Embryonic facial prominence (tissue), 1 donor: ENCODE data around the gene SPPL3.
"Not testable (repeated sequence)": the region's sequence is repeated elsewhere in the genome, so short reads cannot be mapped to it uniquely, and the experiment has no call there.

Experiments used
- DNase-seq: peaks from one replicate; pipeline ENCODE4 v3.0.0-alpha.2; 2016; ENCODE audit errors: extremely low spot score

SPPL3 gene

GRCh38 chr12:120820884-120821510 lies 83.2 kb downstream of the SPPL3 start:
- DNase-seq = no peak

GRCh38 chr12:120818416-120818815 lies 85.7 kb downstream of the SPPL3 start:
- DNase-seq = no peak

- no peak for DNase-seq
These were observed 86.4 kb downstream of the SPPL3 start for GRCh38 chr12:120817559-120818330.

- no peak for DNase-seq
These were observed 87.8 kb downstream of the SPPL3 start for GRCh38 chr12:120816363-120816762.

- no peak for DNase-seq
These were observed 89.2 kb downstream of the SPPL3 start for GRCh38 chr12:120814903-120815429.

GRCh38 chr12:120814203-120814902 lies 89.8 kb downstream of the SPPL3 start:
- DNase-seq = no peak

DNA sequence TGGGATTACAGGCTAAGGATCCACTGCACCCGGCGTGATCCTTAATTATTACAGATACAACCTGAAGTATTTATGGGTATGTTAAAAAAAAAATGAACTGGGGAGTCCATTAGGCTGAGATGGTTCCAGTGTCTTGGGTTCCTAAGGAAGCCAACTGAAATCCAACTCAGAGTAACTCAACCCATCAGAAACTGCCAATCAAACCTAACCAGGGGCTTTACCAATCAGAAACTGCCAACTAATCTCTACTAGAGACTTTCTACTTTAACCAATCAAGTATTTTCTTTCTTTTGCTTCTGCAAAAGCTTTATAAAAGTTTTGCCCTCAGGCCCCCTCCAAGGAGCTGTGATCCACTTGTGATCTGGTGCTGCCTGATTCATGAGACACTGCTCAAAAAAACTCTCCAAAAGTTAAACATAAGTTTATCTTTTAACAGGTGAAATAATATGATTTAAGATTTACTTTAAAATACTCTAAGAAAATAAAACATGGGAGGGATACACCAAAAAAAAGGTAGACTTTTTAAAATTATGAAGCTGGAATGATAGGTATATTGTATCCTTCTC lies 90.5 kb downstream of the SPPL3 start:
- no peak for DNase-seq

- DNase-seq = no peak
These were observed 94.1 kb downstream of the SPPL3 start for GRCh38 chr12:120810021-120810420.

GRCh38 chr12:120804428-120804827 lies 99.7 kb downstream of the SPPL3 start:
- no peak for DNase-seq

DNA sequence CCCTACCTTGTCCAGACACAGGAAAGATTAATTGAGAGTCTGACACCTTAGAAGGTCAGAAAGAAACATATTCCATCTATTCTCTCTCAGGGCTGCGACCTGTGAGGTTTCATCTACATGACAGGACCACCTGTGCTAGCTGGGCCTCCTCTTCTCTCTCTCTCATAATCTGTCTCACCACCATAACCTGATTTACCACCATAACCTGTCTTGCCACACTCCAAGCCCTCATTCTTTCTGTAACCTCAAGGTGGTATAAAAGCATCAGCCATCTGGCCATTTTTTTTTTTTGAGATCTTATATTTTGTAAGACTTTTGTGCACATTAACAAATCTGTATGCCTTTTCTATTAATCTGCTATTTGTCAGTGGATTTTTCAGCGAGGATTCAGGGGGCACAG lies 103.0 kb downstream of the SPPL3 start:
- no peak for DNase-seq

GRCh38 chr12:120800665-120801064 lies 103.5 kb downstream of the SPPL3 start:
- no peak for DNase-seq

DNA sequence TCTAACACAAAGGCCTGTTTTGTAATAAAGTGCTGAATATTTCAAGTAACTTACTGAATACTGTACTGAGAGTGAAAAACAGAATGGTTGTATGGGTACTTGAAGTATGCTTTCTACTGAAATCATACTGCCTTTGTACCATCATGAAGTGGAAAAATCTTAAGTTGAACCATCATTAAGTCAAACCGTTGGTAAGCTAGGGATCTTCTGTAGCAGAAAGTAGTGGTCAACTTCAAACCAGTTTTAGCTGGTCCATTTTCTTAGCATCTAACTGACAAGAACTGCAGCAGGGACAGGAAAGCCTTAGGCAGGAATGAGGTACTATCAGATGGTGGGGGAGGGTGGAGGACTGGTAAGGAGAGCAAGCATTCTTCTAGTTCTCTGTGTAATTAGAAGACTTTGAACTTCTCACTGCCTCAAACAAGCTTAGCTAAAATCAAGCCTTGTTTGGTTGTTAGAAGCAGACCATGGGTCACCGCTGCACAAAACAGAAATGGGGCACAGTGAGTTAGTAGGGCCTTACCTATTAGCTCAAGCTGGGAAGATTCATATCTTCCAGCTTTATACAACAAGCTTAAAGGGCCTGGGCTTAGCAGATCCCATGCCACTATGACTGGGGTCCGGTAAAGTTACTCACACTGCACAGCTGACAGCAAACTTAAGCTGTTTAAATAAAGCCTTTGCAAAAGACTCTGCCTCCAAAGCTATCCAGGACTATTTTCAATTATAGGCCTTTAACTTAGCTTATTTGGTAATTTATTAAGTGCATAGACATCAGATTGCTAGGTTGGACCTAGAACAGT lies 104.7 kb downstream of the SPPL3 start:
- DNase-seq = no peak

DNA sequence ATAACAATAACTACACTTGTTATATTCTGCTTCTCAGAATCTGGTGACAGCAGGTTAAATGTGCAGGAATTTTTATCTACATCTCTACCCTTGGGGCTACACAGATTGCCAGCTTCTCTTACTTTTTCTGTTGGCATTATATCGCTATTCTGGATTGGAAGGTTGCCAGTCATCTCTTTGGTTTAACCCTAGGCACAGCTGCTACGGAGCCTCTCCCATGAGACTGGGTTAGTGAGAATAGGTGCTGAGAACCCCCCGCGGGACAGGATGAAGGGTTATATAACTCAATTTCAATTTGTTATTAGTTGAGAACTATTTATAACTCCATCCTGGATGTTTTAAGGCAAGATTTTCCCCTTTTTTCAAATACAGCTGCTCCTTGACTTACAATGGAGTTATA lies 105.5 kb downstream of the SPPL3 start:
- no peak for DNase-seq

DNA sequence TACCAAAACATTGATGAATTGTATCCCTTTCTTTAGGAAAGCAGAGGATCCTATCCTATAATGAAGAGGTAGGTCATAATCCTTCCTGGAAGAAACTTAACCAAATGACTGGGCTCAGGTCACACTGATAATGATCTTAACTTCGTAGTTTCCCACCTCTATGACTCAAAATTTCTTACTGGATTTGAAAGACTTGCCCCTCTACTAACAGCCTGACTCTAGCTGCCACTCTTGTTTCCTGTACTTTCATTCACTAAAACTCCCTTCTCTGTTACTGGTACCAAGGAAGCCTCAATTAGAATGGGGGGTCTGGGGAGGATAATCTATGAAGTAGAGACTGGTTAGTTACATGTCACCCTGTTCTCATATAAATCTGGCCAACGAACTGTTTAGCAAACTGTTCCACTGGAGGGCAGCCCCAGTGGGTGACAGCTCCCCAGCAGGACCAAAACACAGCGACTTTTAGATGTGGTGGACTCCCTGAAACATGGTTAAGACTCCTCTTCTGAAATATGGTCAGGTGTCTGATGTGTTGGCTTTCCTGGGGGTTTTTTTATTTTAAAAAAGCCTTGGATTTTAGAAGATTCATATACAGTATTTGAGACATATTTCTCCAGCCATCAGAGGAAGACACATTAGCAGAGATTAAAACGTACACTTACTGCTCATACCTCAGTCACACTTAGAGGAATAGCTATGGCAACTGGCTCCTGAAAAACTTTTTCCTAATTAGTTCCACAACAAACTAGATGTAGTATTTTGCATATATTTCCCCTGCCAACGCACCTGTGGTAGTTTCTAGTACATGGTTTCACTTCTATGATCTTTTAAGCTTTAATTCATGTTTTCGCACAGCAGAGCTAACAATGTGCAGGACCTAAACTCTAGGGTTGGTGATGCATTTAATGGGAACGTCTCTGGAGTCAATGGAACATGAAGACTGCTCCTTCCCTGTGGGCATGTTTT lies 106.2 kb downstream of the SPPL3 start:
- no peak for DNase-seq

DNA sequence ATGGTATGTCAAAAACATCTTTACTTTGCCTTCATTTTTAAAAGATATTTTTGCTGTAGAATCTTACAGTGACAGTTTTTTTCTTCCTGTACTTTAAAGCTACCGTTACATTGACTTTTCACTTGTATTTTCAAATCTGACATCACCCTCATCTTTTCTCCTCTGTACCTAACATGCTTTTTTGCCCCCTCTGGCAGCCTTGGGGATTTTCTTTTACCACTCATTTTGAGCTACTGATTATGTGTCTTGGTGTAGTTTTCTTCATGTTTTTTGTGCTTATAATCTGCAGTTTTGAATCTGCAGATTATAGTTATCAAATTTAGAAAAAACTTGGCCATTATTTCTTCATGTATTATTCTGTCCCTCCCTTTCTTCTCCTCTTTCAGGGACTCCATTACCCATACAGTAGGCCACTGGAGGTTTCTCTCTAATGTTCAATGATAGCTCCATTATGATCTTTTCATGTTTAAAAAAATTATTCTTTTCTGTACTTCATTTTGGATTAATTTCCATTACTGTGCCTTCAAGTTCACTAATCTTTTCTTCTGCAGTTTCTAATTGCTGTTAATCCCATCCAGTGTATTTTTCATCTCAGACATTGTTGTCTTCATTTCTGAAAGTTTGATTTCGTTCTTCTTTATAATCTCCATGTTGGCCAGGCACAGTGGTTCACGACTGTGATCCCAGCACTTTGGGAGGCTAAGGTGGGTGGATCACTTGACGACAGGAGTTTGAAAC lies 108.5 kb downstream of the SPPL3 start:
- no peak for DNase-seq

- DNase-seq = no peak
These were observed 110.8 kb downstream of the SPPL3 start for GRCh38 chr12:120793357-120793756.

- not testable (repeated sequence) for DNase-seq
These were observed 111.7 kb downstream of the SPPL3 start for GRCh38 chr12:120792456-120792855.

- no peak for DNase-seq
These were observed 112.4 kb downstream of the SPPL3 start for GRCh38 chr12:120791669-120792176.

- no peak for DNase-seq
These were observed 114.0 kb downstream of the SPPL3 start for GRCh38 chr12:120790114-120790513.
